ENCODE measurements around the gene CD99.

The CD99 gene

DNA sequence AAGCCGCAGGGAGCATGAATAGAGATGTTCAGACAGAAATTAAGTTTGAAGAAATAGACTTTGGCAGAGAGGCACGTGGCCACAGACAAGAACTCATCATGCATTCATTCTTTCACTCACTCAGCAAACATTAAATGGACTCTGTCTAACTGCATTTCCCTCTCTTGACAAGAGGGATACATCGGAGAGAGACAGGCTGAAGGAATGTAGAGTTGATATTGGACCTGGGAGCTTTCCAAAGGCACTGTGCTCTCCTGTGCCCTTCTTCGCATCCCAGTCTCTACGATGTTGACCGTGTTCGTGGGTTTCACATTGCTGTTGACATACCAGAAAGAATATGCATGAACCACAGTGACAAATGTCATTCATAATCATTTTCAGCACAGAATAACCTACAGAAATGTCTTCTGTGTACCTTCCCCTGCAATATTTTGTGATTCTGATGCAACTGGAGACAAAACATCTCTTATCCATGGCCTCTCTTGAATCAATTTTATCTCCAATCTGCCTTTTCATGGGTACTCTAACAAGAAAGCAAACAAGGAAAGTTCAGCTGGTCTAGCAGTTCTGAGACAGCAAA is 34.7 kb upstream of the CD99 start:
- H3K9me3 ChIP-seq (ENCODE audit: control insufficient read depth, low read length): no peaks in the 10 kb centered on the region
- no peak overlapping the region for H2AFZ ChIP-seq
- TF ChIP-seq, protein P1, sequence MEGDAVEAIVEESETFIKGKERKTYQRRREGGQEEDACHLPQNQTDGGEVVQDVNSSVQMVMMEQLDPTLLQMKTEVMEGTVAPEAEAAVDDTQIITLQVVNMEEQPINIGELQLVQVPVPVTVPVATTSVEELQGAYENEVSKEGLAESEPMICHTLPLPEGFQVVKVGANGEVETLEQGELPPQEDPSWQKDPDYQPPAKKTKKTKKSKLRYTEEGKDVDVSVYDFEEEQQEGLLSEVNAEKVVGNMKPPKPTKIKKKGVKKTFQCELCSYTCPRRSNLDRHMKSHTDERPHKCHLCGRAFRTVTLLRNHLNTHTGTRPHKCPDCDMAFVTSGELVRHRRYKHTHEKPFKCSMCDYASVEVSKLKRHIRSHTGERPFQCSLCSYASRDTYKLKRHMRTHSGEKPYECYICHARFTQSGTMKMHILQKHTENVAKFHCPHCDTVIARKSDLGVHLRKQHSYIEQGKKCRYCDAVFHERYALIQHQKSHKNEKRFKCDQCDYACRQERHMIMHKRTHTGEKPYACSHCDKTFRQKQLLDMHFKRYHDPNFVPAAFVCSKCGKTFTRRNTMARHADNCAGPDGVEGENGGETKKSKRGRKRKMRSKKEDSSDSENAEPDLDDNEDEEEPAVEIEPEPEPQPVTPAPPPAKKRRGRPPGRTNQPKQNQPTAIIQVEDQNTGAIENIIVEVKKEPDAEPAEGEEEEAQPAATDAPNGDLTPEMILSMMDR (IDR thresholded peaks at IDR 0.05): no peak
- no peaks in the 10 kb centered on the region for H3K27me3 ChIP-seq (ENCODE audit: control insufficient read depth, insufficient read depth, low read length)
- H3K27ac ChIP-seq: no peak overlapping the region
- H3K4me1 ChIP-seq: no peaks in the 10 kb centered on the region
- no peaks in the 10 kb centered on the region for H3K36me3 ChIP-seq (ENCODE audit: control insufficient read depth, insufficient read depth, low read length)
- H3K4me3 ChIP-seq (ENCODE audit: low read depth, low read length): no peak overlapping the region
- H3K79me2 ChIP-seq: no peaks in the 10 kb centered on the region
- H3K9ac ChIP-seq: no peak overlapping the region
- peak overlapping the region; percentile 14 for H3K4me2 ChIP-seq (ENCODE audit: low read length)

DNA sequence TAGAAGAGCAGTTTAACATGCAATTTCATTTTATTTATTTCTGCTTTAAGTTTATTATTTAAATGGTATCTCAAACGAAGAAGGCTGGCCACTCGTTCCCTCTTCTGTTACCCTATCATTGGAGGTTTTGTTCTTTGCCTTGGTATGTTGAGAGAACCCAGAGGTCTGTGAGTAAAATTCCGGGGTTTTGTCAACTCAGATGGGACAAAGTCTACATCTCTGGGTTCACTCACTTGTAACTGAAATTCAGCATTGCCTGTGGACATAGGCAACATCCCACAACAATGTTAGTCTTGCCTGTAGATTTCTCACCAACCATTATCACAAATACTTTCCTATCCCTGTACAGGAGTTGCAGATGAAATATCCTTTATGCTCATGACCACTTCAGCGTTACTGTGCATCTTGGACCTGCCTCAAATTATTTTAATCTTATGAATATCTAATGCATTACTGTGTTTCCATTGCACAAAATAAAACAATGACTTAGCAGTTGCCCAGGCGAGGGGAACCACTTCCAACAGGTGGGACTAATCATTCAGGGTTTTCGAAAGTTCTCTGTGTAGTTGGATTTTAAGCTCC is 33.5 kb upstream of the CD99 start:
- H3K4me1 ChIP-seq: no peaks in the 10 kb centered on the region
- no peak overlapping the region for H3K9ac ChIP-seq
- H3K9me3 ChIP-seq (ENCODE audit: control insufficient read depth, low read length): no peaks in the 10 kb centered on the region
- H2AFZ ChIP-seq: no peak overlapping the region
- no peaks in the 10 kb centered on the region for H3K79me2 ChIP-seq
- H3K4me2 ChIP-seq (ENCODE audit: low read length): no peak overlapping the region
- H3K27me3 ChIP-seq (ENCODE audit: control insufficient read depth, insufficient read depth, low read length): no peaks in the 10 kb centered on the region
- no peaks in the 10 kb centered on the region for H3K36me3 ChIP-seq (ENCODE audit: control insufficient read depth, insufficient read depth, low read length)
- no peak overlapping the region for H3K27ac ChIP-seq
- TF ChIP-seq, protein P1 (IDR thresholded peaks at IDR 0.05): no peak
- H3K4me3 ChIP-seq (ENCODE audit: low read depth, low read length): no peak overlapping the region

DNA sequence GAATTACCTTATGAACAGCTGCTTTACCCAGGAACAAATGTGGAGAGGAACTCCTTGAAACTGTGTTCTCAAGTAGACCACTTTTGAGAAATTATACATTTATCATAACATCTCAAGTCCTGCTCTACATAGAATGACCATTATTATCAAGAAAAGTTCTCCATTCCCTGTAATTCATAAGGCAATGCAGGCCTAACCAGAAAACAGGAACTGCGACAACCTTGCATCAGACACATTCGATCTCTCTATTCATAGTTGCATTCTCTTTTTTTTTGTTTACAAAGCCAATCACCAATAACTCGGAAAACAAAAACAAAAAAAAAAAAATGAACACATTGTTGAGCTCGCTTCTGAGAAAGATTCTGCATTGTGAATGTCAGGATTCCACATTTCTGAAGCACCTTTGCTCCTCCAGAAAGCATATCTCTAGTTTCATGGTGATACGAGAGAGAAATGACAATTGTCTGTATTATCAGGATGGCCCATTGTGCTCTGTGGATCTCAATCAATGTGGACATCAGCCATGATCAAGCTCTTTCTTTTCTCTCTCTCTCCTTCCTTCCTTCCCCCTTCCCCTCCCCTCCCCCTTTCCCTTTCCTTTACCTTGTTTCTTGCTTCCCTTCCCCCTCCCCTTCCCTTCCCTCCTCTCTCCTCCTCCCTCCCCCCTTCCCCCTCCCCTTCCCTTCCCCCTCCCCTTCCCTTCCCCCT is 32.4 kb upstream of the CD99 start:
- H3K27ac ChIP-seq: no peak overlapping the region
- no peaks in the 10 kb centered on the region for H3K4me1 ChIP-seq
- H2AFZ ChIP-seq: no peak overlapping the region
- no peaks in the 10 kb centered on the region for H3K36me3 ChIP-seq (ENCODE audit: control insufficient read depth, insufficient read depth, low read length)
- TF ChIP-seq, protein P1 (IDR thresholded peaks at IDR 0.05): no peak
- no peaks in the 10 kb centered on the region for H3K9me3 ChIP-seq (ENCODE audit: control insufficient read depth, low read length)
- no peak overlapping the region for H3K4me3 ChIP-seq (ENCODE audit: low read depth, low read length)
- no peaks in the 10 kb centered on the region for H3K79me2 ChIP-seq
- H3K4me2 ChIP-seq (ENCODE audit: low read length): no peak overlapping the region
- H3K9ac ChIP-seq: no peak overlapping the region
- no peaks in the 10 kb centered on the region for H3K27me3 ChIP-seq (ENCODE audit: control insufficient read depth, insufficient read depth, low read length)

DNA sequence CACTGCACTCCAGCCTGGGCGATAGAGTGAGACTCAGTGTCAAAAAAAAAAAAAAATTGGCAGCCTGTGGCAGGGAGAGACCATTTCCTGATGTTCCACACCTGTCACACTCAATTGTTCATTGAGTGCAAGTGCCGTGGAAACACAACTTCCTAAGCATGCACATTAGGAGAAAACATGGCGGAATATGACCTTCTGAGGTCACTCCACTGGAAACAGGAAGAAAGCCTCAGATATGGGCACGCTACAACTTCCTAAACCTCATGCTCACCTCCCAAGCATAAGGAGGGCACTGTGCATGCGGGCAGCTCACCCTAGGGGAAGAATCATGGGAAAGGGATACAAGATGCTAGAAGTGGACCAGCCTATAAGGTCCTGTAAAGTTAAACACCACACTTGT is 28.5 kb upstream of the CD99 start:
- Histone ChIP-seq H3K9me3 (ENCODE audit: control insufficient read depth, low read length) (no peaks in the 10 kb centered on the region), H3K27me3 (ENCODE audit: control insufficient read depth, insufficient read depth, low read length) (no peaks in the 10 kb centered on the region), H3K27ac (no peak overlapping the region), H3K9ac (no peak overlapping the region), H3K4me2 (ENCODE audit: low read length) (no peak overlapping the region), H3K4me3 (ENCODE audit: low read depth, low read length) (no peak overlapping the region), H3K79me2 (no peaks in the 10 kb centered on the region), H2AFZ (no peak overlapping the region), H3K4me1 (no peaks in the 10 kb centered on the region), H3K36me3 (ENCODE audit: control insufficient read depth, insufficient read depth, low read length) (no peaks in the 10 kb centered on the region)
- TF ChIP-seq, protein P1 (IDR thresholded peaks at IDR 0.05): no peak
